ENCODE results near the gene DLG2.

The DLG2 gene

GRCh38 chr11:84295815-84296214 is 1331.3 kb downstream of the DLG2 start:
- Mint-ChIP-seq H3K9me3 (no peaks in the 10 kb centered on the region), H3K4me3 (no peak overlapping the region), H3K36me3 (ENCODE audit: low read depth) (no peaks in the 10 kb centered on the region), H3K27me3 (no peaks in the 10 kb centered on the region), H3K4me1 (ENCODE audit: low read depth) (no peaks in the 10 kb centered on the region), H3K27ac (no peak overlapping the region)
- intact Hi-C loops (cut with micrococcal nuclease), result no loop called here

- intact Hi-C loops (cut with micrococcal nuclease), result no loop called here
- H3K4me3 Mint-ChIP-seq, result no peak overlapping the region
- no peaks in the 10 kb centered on the region for H3K4me1 Mint-ChIP-seq (ENCODE audit: low read depth)
Measured at GRCh38 chr11:84292955-84293354, 1334.2 kb downstream of the DLG2 start.

GRCh38 chr11:84292006-84292405 is 1335.1 kb downstream of the DLG2 start:
- H3K4me3 Mint-ChIP-seq, result no peak overlapping the region
- H3K27ac Mint-ChIP-seq, result no peak overlapping the region
- H3K9me3 Mint-ChIP-seq, result no peaks in the 10 kb centered on the region
- H3K4me1 Mint-ChIP-seq (ENCODE audit: low read depth), result no peaks in the 10 kb centered on the region
- no peaks in the 10 kb centered on the region for H3K27me3 Mint-ChIP-seq
- intact Hi-C loops (cut with micrococcal nuclease), result no loop called here
- no peaks in the 10 kb centered on the region for H3K36me3 Mint-ChIP-seq (ENCODE audit: low read depth)

More at GRCh38 chr11:84292955-84293354, 1334.2 kb downstream of the DLG2 start:
- Mint-ChIP-seq H3K27me3 (no peaks in the 10 kb centered on the region), H3K27ac (no peak overlapping the region), H3K36me3 (ENCODE audit: low read depth) (no peaks in the 10 kb centered on the region), H3K9me3 (no peaks in the 10 kb centered on the region)

- intact Hi-C loops (cut with micrococcal nuclease), result no loop called here
- no peak overlapping the region for H3K4me3 Mint-ChIP-seq
- H3K36me3 Mint-ChIP-seq (ENCODE audit: low read depth), result no peaks in the 10 kb centered on the region
- no peaks in the 10 kb centered on the region for H3K27me3 Mint-ChIP-seq
- H3K9me3 Mint-ChIP-seq, result peaks cover 7% of the 10 kb centered on the region
- no peak overlapping the region for H3K27ac Mint-ChIP-seq
- no peaks in the 10 kb centered on the region for H3K4me1 Mint-ChIP-seq (ENCODE audit: low read depth)
Measured at GRCh38 chr11:84290647-84291046, 1336.5 kb downstream of the DLG2 start.

GRCh38 chr11:84289381-84289906 is 1337.7 kb downstream of the DLG2 start:
- intact Hi-C loops (cut with micrococcal nuclease), result no loop called here
- Mint-ChIP-seq H3K9me3 (peaks cover 18% of the 10 kb centered on the region), H3K27ac (no peak overlapping the region), H3K36me3 (ENCODE audit: low read depth) (no peaks in the 10 kb centered on the region), H3K4me3 (no peak overlapping the region), H3K4me1 (ENCODE audit: low read depth) (no peaks in the 10 kb centered on the region), H3K27me3 (no peaks in the 10 kb centered on the region)

GRCh38 chr11:84273541-84273940 is 1353.6 kb downstream of the DLG2 start:
- intact Hi-C loops (cut with micrococcal nuclease), result no loop called here
- Mint-ChIP-seq H3K4me1 (ENCODE audit: low read depth) (no peaks in the 10 kb centered on the region), H3K9me3 (no peaks in the 10 kb centered on the region), H3K4me3 (no peak overlapping the region), H3K27ac (no peak overlapping the region), H3K36me3 (ENCODE audit: low read depth) (no peaks in the 10 kb centered on the region), H3K27me3 (no peaks in the 10 kb centered on the region)

GRCh38 chr11:84270466-84270865 is 1356.7 kb downstream of the DLG2 start:
- Mint-ChIP-seq H3K9me3 (no peaks in the 10 kb centered on the region), H3K36me3 (ENCODE audit: low read depth) (no peaks in the 10 kb centered on the region), H3K27ac (no peak overlapping the region), H3K27me3 (no peaks in the 10 kb centered on the region), H3K4me3 (no peak overlapping the region), H3K4me1 (ENCODE audit: low read depth) (no peaks in the 10 kb centered on the region)
- intact Hi-C loops (cut with micrococcal nuclease), result no loop called here

GRCh38 chr11:84264066-84264465 is 1363.1 kb downstream of the DLG2 start:
- Mint-ChIP-seq H3K27me3 (no peaks in the 10 kb centered on the region), H3K9me3 (no peaks in the 10 kb centered on the region), H3K4me3 (no peak overlapping the region), H3K27ac (no peak overlapping the region), H3K36me3 (ENCODE audit: low read depth) (no peaks in the 10 kb centered on the region), H3K4me1 (ENCODE audit: low read depth) (no peaks in the 10 kb centered on the region)
- intact Hi-C loops (cut with micrococcal nuclease), result loop anchor here (10.0 kb wide), 1 partner anchor 429 kb away; no protein-coding TSS in a partner anchor

GRCh38 chr11:84261707-84262106 is 1365.4 kb downstream of the DLG2 start:
- no peaks in the 10 kb centered on the region for H3K27me3 Mint-ChIP-seq
- no peaks in the 10 kb centered on the region for H3K9me3 Mint-ChIP-seq
- no peak overlapping the region for H3K27ac Mint-ChIP-seq
- H3K4me1 Mint-ChIP-seq (ENCODE audit: low read depth), result no peaks in the 10 kb centered on the region
- H3K36me3 Mint-ChIP-seq (ENCODE audit: low read depth), result no peaks in the 10 kb centered on the region
- H3K4me3 Mint-ChIP-seq, result no peak overlapping the region
- intact Hi-C loops (cut with micrococcal nuclease), result loop anchor here (10.0 kb wide), 1 partner anchor 427 kb away; no protein-coding TSS in a partner anchor

- intact Hi-C loops (cut with micrococcal nuclease), result loop anchor here (10.0 kb wide), 1 partner anchor 426 kb away; no protein-coding TSS in a partner anchor
- Mint-ChIP-seq H3K9me3 (peaks cover 7% of the 10 kb centered on the region), H3K4me1 (ENCODE audit: low read depth) (no peaks in the 10 kb centered on the region), H3K4me3 (no peak overlapping the region), H3K27ac (no peak overlapping the region), H3K27me3 (no peaks in the 10 kb centered on the region), H3K36me3 (ENCODE audit: low read depth) (no peaks in the 10 kb centered on the region)
Measured at GRCh38 chr11:84260862-84261261, 1366.3 kb downstream of the DLG2 start.

- peaks cover 7% of the 10 kb centered on the region for H3K9me3 Mint-ChIP-seq
- H3K4me1 Mint-ChIP-seq (ENCODE audit: low read depth), result no peaks in the 10 kb centered on the region
- H3K4me3 Mint-ChIP-seq, result no peak overlapping the region
- intact Hi-C loops (cut with micrococcal nuclease), result no loop called here
- no peaks in the 10 kb centered on the region for H3K36me3 Mint-ChIP-seq (ENCODE audit: low read depth)
- H3K27ac Mint-ChIP-seq, result no peak overlapping the region
- H3K27me3 Mint-ChIP-seq, result no peaks in the 10 kb centered on the region
Measured at GRCh38 chr11:84256618-84257017, 1370.5 kb downstream of the DLG2 start.

GRCh38 chr11:84255483-84255882 is 1371.7 kb downstream of the DLG2 start:
- Mint-ChIP-seq H3K4me3 (no peak overlapping the region), H3K9me3 (peaks cover 7% of the 10 kb centered on the region), H3K27ac (no peak overlapping the region), H3K4me1 (ENCODE audit: low read depth) (no peaks in the 10 kb centered on the region), H3K36me3 (ENCODE audit: low read depth) (no peaks in the 10 kb centered on the region), H3K27me3 (no peaks in the 10 kb centered on the region)
- intact Hi-C loops (cut with micrococcal nuclease), result no loop called here

GRCh38 chr11:84250834-84251613 is 1376.1 kb downstream of the DLG2 start:
- no peaks in the 10 kb centered on the region for H3K27me3 Mint-ChIP-seq
- no peaks in the 10 kb centered on the region for H3K36me3 Mint-ChIP-seq (ENCODE audit: low read depth)
- no peak overlapping the region for H3K27ac Mint-ChIP-seq
- H3K4me1 Mint-ChIP-seq (ENCODE audit: low read depth), result no peaks in the 10 kb centered on the region
- intact Hi-C loops (cut with micrococcal nuclease), result no loop called here
- no peak overlapping the region for H3K4me3 Mint-ChIP-seq
- peaks cover 2% of the 10 kb centered on the region for H3K9me3 Mint-ChIP-seq

GRCh38 chr11:84249344-84250135 is 1377.6 kb downstream of the DLG2 start:
- Mint-ChIP-seq H3K9me3 (no peaks in the 10 kb centered on the region), H3K27me3 (no peaks in the 10 kb centered on the region), H3K27ac (no peak overlapping the region), H3K4me1 (ENCODE audit: low read depth) (no peaks in the 10 kb centered on the region), H3K4me3 (no peak overlapping the region), H3K36me3 (ENCODE audit: low read depth) (no peaks in the 10 kb centered on the region)
- intact Hi-C loops (cut with micrococcal nuclease), result no loop called here
